GM10847 (cell line): ENCODE results near the gene TRAPPC13.

Experiments used
- POLR2A ChIP-seq: IDR thresholded peaks from 2 replicates; pipeline ENCODE4 v1.6.1; 2011; ENCODE audit not compliant: insufficient read length; ENCODE audit errors: extremely low read depth

TRAPPC13 gene

DNA sequence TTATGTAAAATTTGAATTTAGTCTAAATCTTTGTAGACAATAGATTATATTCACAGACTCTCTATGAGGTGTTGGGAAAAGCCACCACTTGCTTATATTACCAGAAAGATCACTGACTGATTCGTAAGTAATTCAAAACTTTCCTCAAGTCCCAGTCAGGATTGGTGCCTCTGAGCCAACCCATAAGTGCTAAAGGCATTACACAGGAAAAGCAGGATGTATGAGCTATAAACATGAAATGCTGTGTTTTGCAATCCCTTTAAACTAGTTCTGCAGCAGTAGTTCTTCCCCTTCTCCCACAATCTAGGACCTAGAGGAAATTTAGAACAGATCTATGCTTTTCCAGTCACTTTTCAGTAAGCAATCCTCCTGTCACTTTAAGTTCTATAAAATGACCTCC, 48.0 kb downstream of the TRAPPC13 start:
- no peak for TF ChIP-seq POLR2A

DNA sequence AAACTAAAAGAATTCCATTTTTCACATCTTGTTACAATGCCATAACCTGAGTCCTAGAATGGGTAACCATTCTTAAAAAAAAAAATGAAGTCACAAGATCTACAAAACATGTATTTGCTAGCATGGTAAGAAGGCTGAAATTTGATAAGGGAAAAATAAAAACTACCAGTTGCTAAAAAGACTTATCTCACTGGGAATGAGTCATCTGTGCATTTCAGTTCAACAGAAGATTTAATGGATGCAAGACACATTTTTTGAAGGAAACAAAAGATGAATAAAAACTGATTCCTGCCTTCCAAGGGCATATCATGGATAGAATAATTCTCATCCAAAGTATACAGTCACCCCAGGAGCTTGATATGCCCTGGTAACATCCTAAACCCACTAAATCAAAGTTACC, 49.9 kb downstream of the TRAPPC13 start:
- no peak for TF ChIP-seq POLR2A

GRCh38 chr5:65682148-65682547, 57.3 kb downstream of the TRAPPC13 start:
- no peak for TF ChIP-seq POLR2A

- no peak for TF ChIP-seq POLR2A
These were observed 68.3 kb downstream of the TRAPPC13 start for GRCh38 chr5:65693121-65693520.

DNA sequence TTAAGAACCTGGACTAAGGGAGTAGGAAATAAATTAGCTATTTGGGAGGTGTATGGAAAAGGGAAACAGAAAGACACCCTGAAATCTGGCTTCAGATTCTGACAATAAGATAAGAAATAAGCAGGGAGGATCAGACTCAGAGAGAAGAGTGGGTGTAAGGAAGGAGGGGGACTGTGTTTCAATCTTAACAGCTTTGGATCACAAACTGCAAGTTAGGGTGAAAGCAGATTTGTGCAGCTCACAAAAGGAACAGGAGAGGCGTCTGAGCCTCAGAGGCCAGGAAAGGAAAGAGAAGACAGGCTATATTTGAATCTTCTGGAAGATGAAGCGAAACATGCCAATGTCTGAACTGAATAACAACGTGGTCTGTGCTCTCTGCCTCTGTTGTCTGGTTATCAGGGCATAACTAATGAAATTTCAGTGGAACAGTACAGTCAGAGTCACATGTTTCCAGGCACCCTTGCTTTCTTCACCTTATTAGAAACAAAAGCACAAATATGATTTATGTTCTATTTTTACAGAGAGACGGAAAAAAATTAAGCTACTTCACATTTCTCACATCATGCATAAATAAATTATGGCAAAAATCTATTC, 70.4 kb downstream of the TRAPPC13 start:
- TF ChIP-seq POLR2A: no peak

DNA sequence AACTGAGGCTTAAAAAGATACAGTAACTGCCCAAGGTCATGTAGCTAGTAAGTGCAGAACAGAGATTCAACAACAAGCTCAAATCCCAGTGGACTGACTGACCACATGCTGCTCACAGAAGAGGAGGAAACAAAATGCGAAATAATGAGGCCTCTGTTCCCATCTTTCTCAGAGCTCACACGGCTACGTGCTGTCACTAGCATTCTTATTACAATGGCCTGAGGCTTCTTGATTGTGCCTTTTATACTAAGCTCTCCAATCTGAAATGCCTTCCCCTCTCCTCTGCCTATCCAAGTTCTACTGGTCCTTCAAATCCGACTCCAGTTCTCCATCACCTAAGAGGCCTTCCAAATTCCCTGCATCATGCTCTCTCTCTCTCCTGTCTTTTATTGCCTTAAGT, 71.1 kb downstream of the TRAPPC13 start:
- TF ChIP-seq POLR2A: no peak

DNA sequence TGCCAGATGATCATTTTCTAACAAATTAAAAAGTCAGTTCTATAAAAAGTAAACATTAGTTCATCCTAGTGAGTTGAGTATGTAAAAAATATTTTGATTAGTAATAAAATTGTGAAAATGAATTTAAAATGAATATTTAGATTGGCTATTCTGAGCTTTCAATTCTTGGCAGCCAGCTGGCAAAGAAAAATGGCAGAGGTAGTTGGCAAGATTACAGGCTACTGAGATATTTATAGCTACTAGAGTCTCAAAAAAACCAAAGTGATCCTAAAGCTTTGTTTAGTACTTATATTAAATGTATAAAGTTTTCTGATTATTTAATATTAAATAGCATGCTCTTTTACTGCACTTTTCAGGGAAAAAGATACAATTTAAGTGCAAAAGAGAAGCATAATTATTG, 72.1 kb downstream of the TRAPPC13 start:
- no peak for TF ChIP-seq POLR2A

- TF ChIP-seq POLR2A: no peak
These were observed 74.5 kb downstream of the TRAPPC13 start for GRCh38 chr5:65699338-65699737.

- no peak for TF ChIP-seq POLR2A
These were observed 77.2 kb downstream of the TRAPPC13 start for GRCh38 chr5:65702036-65702435.

- no peak for TF ChIP-seq POLR2A
These were observed 79.9 kb downstream of the TRAPPC13 start for GRCh38 chr5:65704621-65705239.

GRCh38 chr5:65707663-65708062, 82.8 kb downstream of the TRAPPC13 start:
- TF ChIP-seq POLR2A: no peak

DNA sequence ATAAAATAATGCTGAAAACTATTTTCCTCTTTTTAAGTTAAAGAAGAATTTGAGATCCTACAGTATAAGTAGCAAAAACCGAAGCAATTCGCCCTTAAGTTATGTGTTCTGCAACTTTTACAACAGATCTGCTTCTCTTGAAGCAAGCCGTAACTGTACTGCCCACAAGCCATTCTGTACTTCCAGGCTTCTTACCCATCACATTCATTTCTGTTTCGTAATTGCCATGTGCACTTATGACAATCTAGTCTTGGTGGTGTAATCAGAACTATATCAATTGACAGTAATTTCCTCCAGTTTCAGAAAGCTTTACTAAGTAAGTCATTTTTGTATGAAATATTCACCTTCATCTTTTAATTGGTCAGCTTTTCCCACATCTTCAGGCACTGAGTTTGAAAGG, 83.3 kb downstream of the TRAPPC13 start:
- TF ChIP-seq POLR2A: no peak
